Hepatocyte (in vitro differentiated cells): ENCODE data around the gene ESR1. TPM values are rescaled to one million over a fixed set of nuclear protein-coding genes. Genes with fewer than 3 reads are reported as not detected.

Experiments used
- DNase-seq: peaks from one replicate; pipeline ENCODE4 v3.0.0-alpha.2; 2016; ENCODE audit warnings: low spot score
- H2AFZ ChIP-seq: fragments of 200-600 bp; sonication (generic); 2 replicates; pipeline ENCODE4 v1.6.0; 2016; ENCODE audit warnings: antibody characterized with exemption, mild to moderate bottlenecking
- H3K27ac ChIP-seq: fragments of 200-600 bp; sonication (generic); 2 replicates; pipeline ENCODE4 v1.5.1; 2016; ENCODE audit warnings: mild to moderate bottlenecking
- H3K27me3 ChIP-seq: fragments of 200-600 bp; sonication (generic); 2 replicates; pipeline ENCODE4 v1.6.1; 2016
- H3K36me3 ChIP-seq: fragments of 200-600 bp; sonication (generic); replicated peaks from 2 replicates; pipeline ENCODE4 v1.5.1; 2016; ENCODE audit warnings: low read depth; ENCODE audit not compliant: insufficient read depth
- H3K4me1 ChIP-seq: fragments of 200-600 bp; sonication (generic); 2 replicates; pipeline ENCODE4 v1.5.1; 2016; ENCODE audit warnings: mild to moderate bottlenecking, moderate library complexity; ENCODE audit not compliant: insufficient read depth
- H3K4me2 ChIP-seq: fragments of 200-600 bp; sonication (generic); 2 replicates; pipeline ENCODE4 v1.6.0; 2016
- H3K4me3 ChIP-seq: fragments of 200-600 bp; sonication (generic); 2 replicates; pipeline ENCODE4 v1.5.1; 2016; ENCODE audit warnings: mild to moderate bottlenecking
- H3K79me2 ChIP-seq: fragments of 200-600 bp; sonication (generic); 2 replicates; pipeline ENCODE4 v1.6.0; 2017; ENCODE audit warnings: mild to moderate bottlenecking
- H3K9me2 ChIP-seq: fragments of 200-600 bp; sonication (generic); replicated peaks from 2 replicates; pipeline ENCODE4 v1.6.0; 2017; ENCODE audit warnings: mild to moderate bottlenecking; ENCODE audit not compliant: insufficient read depth
- H3K9me3 ChIP-seq: fragments of 200-600 bp; sonication (generic); 2 replicates; pipeline ENCODE4 v1.5.1; 2016; ENCODE audit warnings: low read depth, mild to moderate bottlenecking
- H4K20me1 ChIP-seq: fragments of 200-600 bp; sonication (generic); 2 replicates; pipeline ENCODE4 v1.6.0; 2016; ENCODE audit warnings: mild to moderate bottlenecking; ENCODE audit not compliant: insufficient read depth, poor library complexity, severe bottlenecking
- CTCF ChIP-seq: fragments of 200-600 bp; sonication (generic); IDR thresholded peaks from 2 replicates; pipeline ENCODE4 v1.5.1; 2016; ENCODE audit warnings: antibody characterized with exemption, mild to moderate bottlenecking; ENCODE audit not compliant: poor library complexity
- EZH2 ChIP-seq: fragments of 200-600 bp; sonication (generic); IDR thresholded peaks from 2 replicates; pipeline ENCODE4 v1.6.1; 2016; ENCODE audit warnings: antibody characterized with exemption, mild to moderate bottlenecking, borderline replicate concordance
- EZH2phosphoT487 ChIP-seq: fragments of 200-600 bp; sonication (generic); IDR thresholded peaks from one replicate; pipeline ENCODE4 v1.6.1; 2018; ENCODE audit warnings: antibody characterized with exemption, mild to moderate bottlenecking, low read depth, moderate library complexity; ENCODE audit not compliant: unreplicated experiment, severe bottlenecking
- WGBS: methylation state at CpG from one replicate; pipeline ENCODE4 v1.1.6; 2016; ENCODE audit warnings: low lambda C conversion rate; ENCODE audit errors: missing lambda C conversion rate; 5-methylcytosine and 5-hydroxymethylcytosine counted together
- polyA plus RNA-seq: library from polyadenylated mRNA; unstranded; fragments of >200 nt; fragmentation: Nextera tagmentation; extraction: Ambion mirVana; gene quantifications from 2 replicates; pipeline ENCODE4 v1.2.1, GENCODE V29; 2016
- total RNA-seq: library from RNA; depleted of rRNA; stranded (reverse); fragments of >200 nt; gene quantifications from 2 replicates; pipeline ENCODE4 v1.2.3, GENCODE V29; 2014

The ESR1 gene
- total and polyA plus RNA-seq, 2 experiments from 2014 or later = 0.07 TPM; not detected in 1

DNA sequence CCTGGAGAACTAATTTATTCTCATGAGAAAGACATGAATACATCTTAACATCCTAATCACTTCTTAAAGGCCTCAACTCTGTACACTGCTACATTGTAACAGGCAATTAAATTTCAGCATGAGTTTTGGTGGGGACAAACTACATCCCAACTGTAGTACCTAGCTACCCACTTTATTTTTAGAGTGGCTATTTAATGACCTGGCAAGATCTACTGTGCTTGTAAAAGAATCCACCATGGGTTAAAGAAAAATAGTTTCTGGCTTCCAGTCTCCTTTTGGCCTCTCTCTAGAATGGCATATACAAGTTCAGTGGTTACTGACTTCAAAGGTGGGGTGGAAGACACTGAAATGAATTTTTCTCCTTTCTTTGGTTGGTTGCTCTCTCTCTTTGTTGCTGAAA is 193.9 kb downstream of the ESR1 start:
- Histone ChIP-seq H3K79me2 (no peaks in the 10 kb centered on the region), H3K36me3 (no peaks in the 10 kb centered on the region), H3K4me1 (no peaks in the 10 kb centered on the region), H3K4me3 (no peak overlapping the region), H3K9me2 (no peaks in the 10 kb centered on the region), H3K4me2 (no peak overlapping the region), H3K9me3 (no peaks in the 10 kb centered on the region), H3K27ac (no peak overlapping the region), H4K20me1 (no peaks in the 10 kb centered on the region), H3K27me3 (no peaks in the 10 kb centered on the region), H2AFZ (no peak overlapping the region)
- DNase-seq = no peak
- TF ChIP-seq EZH2phosphoT487 = no peak
- TF ChIP-seq EZH2 = no peak
- TF ChIP-seq CTCF = no peak

- no peak for TF ChIP-seq EZH2
- TF ChIP-seq EZH2phosphoT487 = no peak
- TF ChIP-seq CTCF = no peak
- Histone ChIP-seq H4K20me1 (no peaks in the 10 kb centered on the region), H3K79me2 (no peaks in the 10 kb centered on the region), H3K27me3 (no peaks in the 10 kb centered on the region), H3K36me3 (no peaks in the 10 kb centered on the region), H3K4me1 (no peaks in the 10 kb centered on the region), H3K4me3 (no peak overlapping the region), H3K4me2 (no peak overlapping the region), H3K27ac (no peak overlapping the region), H2AFZ (no peak overlapping the region), H3K9me2 (no peaks in the 10 kb centered on the region), H3K9me3 (no peaks in the 10 kb centered on the region)
- WGBS = 76% methylated on average over 6 of the region's 6 CpGs
- no peak for DNase-seq
Measured at GRCh38 chr6:152002306-152002705, 194.8 kb downstream of the ESR1 start.

- DNase-seq = no peak
- Histone ChIP-seq H3K4me2 (no peak overlapping the region), H3K9me3 (no peaks in the 10 kb centered on the region), H3K4me3 (no peak overlapping the region), H3K27me3 (no peaks in the 10 kb centered on the region), H3K9me2 (no peaks in the 10 kb centered on the region), H3K27ac (no peak overlapping the region), H3K4me1 (no peaks in the 10 kb centered on the region), H2AFZ (no peak overlapping the region), H3K36me3 (no peaks in the 10 kb centered on the region), H3K79me2 (no peaks in the 10 kb centered on the region), H4K20me1 (no peaks in the 10 kb centered on the region)
- WGBS = 95% methylated on average over 1 of the region's 1 CpG
- TF ChIP-seq CTCF = no peak
- no peak for TF ChIP-seq EZH2phosphoT487
- no peak for TF ChIP-seq EZH2
Measured at GRCh38 chr6:152004036-152004566, 196.6 kb downstream of the ESR1 start.

DNA sequence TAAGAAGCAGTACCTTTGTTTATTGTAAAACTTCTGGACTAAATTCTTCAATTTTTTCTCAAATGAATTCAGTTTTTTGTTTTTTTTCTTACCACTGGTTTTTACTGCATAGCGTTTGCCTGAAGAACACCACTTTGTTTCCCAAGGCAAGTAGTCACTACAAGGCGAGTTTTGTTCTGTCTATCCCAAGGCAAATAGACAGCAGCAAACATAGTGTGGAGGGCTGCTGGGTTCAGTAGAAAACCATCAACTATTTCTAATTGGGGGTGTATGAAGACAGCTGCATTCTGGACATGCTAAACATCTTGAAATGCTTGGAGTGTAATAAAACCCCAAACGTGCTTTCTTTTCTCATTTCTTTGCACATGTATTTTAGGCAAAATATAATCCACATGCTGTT is 197.4 kb downstream of the ESR1 start:
- Histone ChIP-seq H3K4me2 (no peak overlapping the region), H3K27ac (no peak overlapping the region), H2AFZ (no peak overlapping the region), H3K9me2 (no peaks in the 10 kb centered on the region), H3K27me3 (no peaks in the 10 kb centered on the region), H3K9me3 (no peaks in the 10 kb centered on the region), H4K20me1 (no peaks in the 10 kb centered on the region), H3K4me3 (no peak overlapping the region), H3K36me3 (no peaks in the 10 kb centered on the region), H3K79me2 (no peaks in the 10 kb centered on the region), H3K4me1 (no peaks in the 10 kb centered on the region)
- no peak for DNase-seq
- no peak for TF ChIP-seq EZH2
- no peak for TF ChIP-seq CTCF
- TF ChIP-seq EZH2phosphoT487 = no peak
- WGBS = 51% methylated on average over 3 of the region's 3 CpGs
